Stomach (tissue), 4 donors: ENCODE data around the gene AIP.

ENCODE experiments used
- POLR2AphosphoS5 ChIP-seq, 3 donors: sonication (generic); formaldehyde crosslinking; IDR thresholded peaks; one replicate each; pipeline ENCODE4 v1.6.1; 2016; ENCODE audit warnings: antibody characterized with exemption in 3 of 3
- TF ChIP-seq, protein P1 (sequence below), 7 experiments: fragments of 450-650 bp in 4 of 7; fragments of 200-600 bp in 3 of 7; sonication (generic) in 3 of 7; IDR thresholded peaks; one replicate each; pipeline ENCODE4 v1.5.1; 2016 to 2019; ENCODE audit warnings: antibody characterized with exemption in 7 of 7, control low read depth in 2 of 7, mild to moderate bottlenecking in 1 of 7

DNA sequence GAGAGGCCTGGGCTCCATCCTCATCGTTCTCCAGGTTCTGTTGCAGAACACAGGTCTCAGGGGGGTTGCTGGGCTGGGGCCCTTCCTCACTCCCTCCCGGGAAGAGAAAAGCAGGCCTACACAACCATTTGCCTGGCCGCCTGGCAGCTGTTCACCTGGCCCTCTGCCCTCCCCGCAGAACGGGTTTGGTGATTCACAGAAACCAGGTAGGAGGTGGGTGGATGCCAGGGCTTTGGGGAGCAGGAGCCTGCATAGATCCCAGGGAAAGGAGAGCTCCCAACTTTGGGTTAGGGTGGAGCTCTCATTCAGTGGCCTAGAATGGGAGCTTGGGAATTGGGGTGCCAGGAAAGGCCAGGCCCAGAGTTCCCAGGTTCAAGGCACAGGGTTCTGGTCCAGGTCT, 14.8 kb upstream of the AIP start:
- TF ChIP-seq POLR2AphosphoS5 (IDR thresholded peaks at IDR 0.05), result peak in 2 of 3 donors; percentile 77 to 83
- TF ChIP-seq, protein P1, sequence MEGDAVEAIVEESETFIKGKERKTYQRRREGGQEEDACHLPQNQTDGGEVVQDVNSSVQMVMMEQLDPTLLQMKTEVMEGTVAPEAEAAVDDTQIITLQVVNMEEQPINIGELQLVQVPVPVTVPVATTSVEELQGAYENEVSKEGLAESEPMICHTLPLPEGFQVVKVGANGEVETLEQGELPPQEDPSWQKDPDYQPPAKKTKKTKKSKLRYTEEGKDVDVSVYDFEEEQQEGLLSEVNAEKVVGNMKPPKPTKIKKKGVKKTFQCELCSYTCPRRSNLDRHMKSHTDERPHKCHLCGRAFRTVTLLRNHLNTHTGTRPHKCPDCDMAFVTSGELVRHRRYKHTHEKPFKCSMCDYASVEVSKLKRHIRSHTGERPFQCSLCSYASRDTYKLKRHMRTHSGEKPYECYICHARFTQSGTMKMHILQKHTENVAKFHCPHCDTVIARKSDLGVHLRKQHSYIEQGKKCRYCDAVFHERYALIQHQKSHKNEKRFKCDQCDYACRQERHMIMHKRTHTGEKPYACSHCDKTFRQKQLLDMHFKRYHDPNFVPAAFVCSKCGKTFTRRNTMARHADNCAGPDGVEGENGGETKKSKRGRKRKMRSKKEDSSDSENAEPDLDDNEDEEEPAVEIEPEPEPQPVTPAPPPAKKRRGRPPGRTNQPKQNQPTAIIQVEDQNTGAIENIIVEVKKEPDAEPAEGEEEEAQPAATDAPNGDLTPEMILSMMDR (IDR thresholded peaks at IDR 0.05), result no peak
